HCT116 (cell line): ENCODE measurements around the gene AGAP1.

Experiments used
- ATF3 ChIP-seq: IDR thresholded peaks from 2 replicates; pipeline ENCODE4 v1.6.1; 2012
- CTCF ChIP-seq, 3 experiments: fragments of 200-600 bp in 1 of 3; sonication (generic) in 1 of 3; IDR thresholded peaks in 2 of 3; conservative IDR thresholded peaks in 1 of 3; 2 replicates each; pipeline ENCODE4 v1.5.1; 2012 to 2017; ENCODE audit warnings: low read depth in 2 of 3, low read length in 2 of 3, antibody characterized with exemption in 1 of 3, borderline replicate concordance in 1 of 3, control low read depth in 1 of 3, mild to moderate bottlenecking in 1 of 3, mixed read lengths in 1 of 3, mixed run types in 1 of 3, moderate library complexity in 1 of 3; ENCODE audit not compliant: insufficient read depth in 1 of 3
- RAD21 ChIP-seq: IDR thresholded peaks from 2 replicates; pipeline ENCODE4 v1.6.1; 2012; ENCODE audit warnings: low read depth, mild to moderate bottlenecking
- TCF7L2 ChIP-seq: IDR thresholded peaks from 2 replicates; pipeline ENCODE4 v1.7.0; 2011; ENCODE audit warnings: borderline replicate concordance, inconsistent platforms; ENCODE audit not compliant: insufficient read depth, insufficient read length; ENCODE audit errors: extremely low read depth
- YY1 ChIP-seq: IDR thresholded peaks from 2 replicates; pipeline ENCODE4 v1.6.1; 2011; ENCODE audit warnings: low read length, low read depth, moderate library complexity, mild to moderate bottlenecking; ENCODE audit not compliant: insufficient replicate concordance; ENCODE audit errors: extremely low read depth

DNA sequence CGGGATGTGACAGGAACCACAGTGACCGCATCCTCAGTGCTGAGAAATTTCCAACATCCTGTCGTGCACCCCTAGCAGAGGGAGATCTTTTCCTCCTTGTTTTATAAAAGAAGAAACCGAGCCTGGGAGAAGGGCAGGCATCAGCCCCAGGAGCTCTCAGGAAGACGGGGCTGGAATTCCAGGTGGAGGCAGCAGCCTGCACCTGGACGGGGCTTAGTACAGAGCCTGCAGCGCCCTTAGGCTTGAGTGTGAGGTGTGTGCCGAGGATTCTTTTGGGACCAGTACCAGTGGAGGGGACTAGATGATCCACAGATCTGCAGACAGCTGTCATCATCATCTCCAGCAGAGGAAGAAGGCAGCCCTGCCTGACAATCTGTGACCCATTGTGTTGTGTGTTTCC, 525.6 kb downstream of the AGAP1 start:
- TF ChIP-seq TCF7L2 (no peak), CTCF (IDR thresholded peaks at IDR 0.05 in 2 of 3, conservative IDR thresholded peaks at IDR 0.05 in 1 of 3; ENCODE audit: borderline replicate concordance in 1 of 3, insufficient read depth in 1 of 3, low read depth in 2 of 3, low read length in 2 of 3) (no peak), ATF3 (no peak), RAD21 (no peak), YY1 (no peak)
